Stimulated activated CD4-positive, alpha-beta T cell treated with anti-CD3 and anti-CD28 coated beads, Interleukin-1b, Interleukin-23, amount 100 ng/mL, for 1 hour (primary cell): ENCODE results near the gene ARID4A.
"Not testable (repeated sequence)": the region's sequence is repeated elsewhere in the genome, so short reads cannot be mapped to it uniquely, and the experiment has no call there.

Experiments
- DNase-seq, 2 donors: peaks; one replicate each; pipeline ENCODE4 v3.0.0-alpha.2; 2020; ENCODE audit warnings: low read depth in 2 of 2

The ARID4A gene

GRCh38 chr14:58353516-58354299 is 55.4 kb downstream of the ARID4A start:
- DNase-seq: no peak

DNA sequence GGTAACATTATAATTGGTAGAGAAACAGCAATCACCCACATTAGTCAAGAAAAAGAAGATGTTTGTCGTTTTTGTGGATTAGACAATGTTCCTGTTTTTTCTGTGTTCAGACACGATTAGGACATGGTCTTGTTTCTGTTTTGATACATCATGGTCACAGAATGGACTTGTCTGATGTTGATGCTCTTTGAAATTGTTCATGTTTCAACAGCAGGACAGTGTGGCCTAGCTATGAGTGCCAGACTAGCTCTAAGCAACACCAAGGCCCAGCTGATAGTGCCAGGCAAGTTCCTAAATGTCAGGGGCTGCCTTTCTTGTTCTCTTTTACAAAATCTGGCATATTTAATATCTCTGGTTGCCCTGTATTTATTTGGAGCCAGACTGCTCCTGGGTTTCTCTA is 56.5 kb downstream of the ARID4A start:
- DNase-seq: no peak

GRCh38 chr14:58356268-58356667 is 57.9 kb downstream of the ARID4A start:
- DNase-seq: no peak

- DNase-seq: not testable (repeated sequence)
These were observed 63.9 kb downstream of the ARID4A start for GRCh38 chr14:58362272-58362671.

DNA sequence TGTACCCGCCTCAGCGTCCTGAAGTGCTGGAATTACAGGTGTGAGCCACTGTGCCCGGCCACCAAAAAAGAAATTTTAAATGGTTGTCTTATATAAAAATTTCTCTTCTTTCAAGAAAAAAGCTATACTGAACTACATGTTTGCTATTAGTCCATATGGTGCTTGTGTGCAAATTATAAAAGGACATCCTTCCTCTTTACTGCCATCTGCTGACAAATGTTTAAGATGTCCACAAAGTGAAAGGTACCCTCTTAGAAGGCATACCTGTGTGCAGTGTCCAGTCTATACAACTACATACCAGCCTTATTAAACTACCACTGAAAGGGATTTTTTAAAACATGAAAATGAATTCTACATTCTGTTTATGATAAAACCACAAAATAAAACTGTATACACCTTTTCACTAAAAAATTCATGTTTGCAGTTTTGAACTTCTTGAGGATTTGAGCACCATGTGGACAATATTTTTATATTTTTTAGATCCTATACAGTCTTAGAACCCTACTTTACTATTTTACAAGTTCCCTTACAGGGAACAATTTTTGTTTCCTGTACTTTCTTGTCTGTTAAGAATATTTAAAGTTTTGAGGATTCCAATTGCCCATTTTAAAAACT is 64.5 kb downstream of the ARID4A start:
- no peak for DNase-seq

- DNase-seq: no peak
These were observed 66.0 kb downstream of the ARID4A start for GRCh38 chr14:58364316-58364715.

DNA sequence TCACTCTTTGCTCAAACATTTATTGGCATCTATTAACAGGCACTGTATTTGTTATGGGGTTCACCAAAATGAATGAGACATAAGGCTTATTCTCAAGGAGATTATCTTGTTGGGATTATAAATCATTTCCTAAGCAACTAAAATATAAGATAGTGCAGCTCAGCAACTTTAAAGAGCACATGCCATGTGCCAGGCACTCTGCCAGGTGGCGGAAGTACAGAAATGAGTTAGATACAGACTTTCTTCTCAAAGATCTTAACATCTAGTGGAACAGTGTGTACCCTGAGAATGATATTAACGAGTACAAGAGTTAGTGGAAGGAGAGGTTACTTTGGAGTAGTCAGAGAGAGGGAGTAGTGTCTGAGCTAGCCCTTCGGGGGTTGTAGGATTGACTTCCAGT is 68.9 kb downstream of the ARID4A start:
- DNase-seq: no peak

DNA sequence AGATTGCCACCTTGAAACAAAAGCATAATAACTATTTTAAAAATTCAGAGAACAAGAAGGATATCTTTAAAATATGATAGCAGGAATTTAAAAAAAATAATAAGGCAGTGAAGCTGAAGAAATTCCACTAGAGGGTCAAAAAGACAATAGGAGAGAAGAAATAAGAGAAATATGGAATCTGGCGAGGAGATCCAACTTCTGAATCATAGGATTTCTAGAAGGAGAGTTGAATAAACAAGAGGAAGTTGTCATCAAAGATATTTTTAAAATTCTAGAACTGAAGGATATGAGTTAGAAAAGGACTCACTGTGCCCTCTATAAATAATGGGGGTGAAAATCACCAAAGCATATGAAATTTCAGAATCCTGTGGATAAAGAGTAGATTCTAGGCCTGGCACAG is 70.6 kb downstream of the ARID4A start:
- DNase-seq: no peak

GRCh38 chr14:58376791-58377190 is 78.4 kb downstream of the ARID4A start:
- no peak for DNase-seq

DNA sequence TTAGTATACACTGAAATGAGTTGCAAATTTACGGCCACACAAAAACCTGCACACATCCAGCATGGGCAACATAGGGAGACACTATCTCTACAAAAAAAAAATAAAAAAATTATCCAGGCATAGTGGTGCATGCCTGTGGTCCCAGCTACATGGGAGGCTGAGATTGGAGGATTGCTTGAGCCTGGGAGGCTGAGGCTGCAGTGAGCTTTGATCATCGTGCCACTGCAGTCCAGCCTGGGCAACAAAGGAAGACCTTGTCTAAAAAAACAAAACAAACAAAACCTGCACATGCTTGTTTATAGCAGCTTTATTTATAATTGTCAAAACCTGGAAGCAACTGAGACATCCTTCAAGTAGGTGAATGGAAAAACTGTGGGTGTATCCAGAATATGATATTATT is 92.5 kb downstream of the ARID4A start:
- no peak for DNase-seq

- no peak for DNase-seq
These were observed 97.1 kb downstream of the ARID4A start for GRCh38 chr14:58395562-58395811.

- DNase-seq: peak; percentile 38 to 56
These were observed 97.7 kb downstream of the ARID4A start, which contains the start of gene TOMM20L for GRCh38 chr14:58395812-58396788. TOMM20L (plus strand) TSS chr14:58395930; CDS start chr14:58395958, 28 bp downstream.

DNA sequence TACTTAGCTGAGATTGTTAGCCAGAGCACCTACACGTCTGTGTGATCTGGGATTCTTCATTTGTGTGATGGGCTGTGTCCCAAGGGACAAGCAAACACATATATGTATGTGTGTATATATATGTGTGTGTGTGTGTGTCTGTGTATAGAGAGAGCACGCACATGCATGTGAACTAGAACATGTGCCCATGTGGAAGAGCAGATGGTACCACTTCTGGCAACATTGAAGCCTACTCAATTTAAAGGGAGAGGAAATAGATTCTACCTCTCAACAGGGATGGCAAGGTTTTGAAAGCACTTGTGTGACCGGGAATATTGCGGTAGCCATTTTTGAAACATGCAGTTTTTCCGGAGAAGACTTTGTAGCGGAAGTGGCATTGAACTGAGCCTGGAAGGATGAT is 98.8 kb downstream of the ARID4A start:
- no peak for DNase-seq

- DNase-seq: no peak
These were observed 100.1 kb downstream of the ARID4A start for GRCh38 chr14:58398495-58398894.

GRCh38 chr14:58398895-58399294 is 100.5 kb downstream of the ARID4A start:
- no peak for DNase-seq

- no peak for DNase-seq
These were observed 103.2 kb downstream of the ARID4A start for GRCh38 chr14:58401587-58401986.

GRCh38 chr14:58408681-58409215 is 110.4 kb downstream of the ARID4A start:
- no peak for DNase-seq

DNA sequence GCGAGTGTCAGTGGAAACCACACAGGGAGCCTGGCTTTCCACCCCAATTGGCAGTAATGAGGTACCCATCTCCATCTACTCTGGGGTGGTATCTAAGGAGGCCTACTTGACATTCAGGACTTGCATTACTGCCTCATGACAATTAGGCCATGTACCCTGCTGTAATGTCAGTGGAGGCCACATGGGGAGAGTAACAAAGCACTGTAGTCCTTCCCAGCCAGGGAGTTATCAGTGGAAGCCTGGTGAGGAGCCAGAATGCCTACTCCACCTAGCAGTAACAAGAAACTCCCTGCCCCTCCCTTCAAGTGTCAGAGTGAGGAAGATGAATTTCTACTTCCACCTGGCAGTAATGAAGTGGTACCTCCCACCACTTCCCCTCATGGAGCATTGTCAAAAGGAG is 116.5 kb downstream of the ARID4A start:
- DNase-seq: no peak

DNA sequence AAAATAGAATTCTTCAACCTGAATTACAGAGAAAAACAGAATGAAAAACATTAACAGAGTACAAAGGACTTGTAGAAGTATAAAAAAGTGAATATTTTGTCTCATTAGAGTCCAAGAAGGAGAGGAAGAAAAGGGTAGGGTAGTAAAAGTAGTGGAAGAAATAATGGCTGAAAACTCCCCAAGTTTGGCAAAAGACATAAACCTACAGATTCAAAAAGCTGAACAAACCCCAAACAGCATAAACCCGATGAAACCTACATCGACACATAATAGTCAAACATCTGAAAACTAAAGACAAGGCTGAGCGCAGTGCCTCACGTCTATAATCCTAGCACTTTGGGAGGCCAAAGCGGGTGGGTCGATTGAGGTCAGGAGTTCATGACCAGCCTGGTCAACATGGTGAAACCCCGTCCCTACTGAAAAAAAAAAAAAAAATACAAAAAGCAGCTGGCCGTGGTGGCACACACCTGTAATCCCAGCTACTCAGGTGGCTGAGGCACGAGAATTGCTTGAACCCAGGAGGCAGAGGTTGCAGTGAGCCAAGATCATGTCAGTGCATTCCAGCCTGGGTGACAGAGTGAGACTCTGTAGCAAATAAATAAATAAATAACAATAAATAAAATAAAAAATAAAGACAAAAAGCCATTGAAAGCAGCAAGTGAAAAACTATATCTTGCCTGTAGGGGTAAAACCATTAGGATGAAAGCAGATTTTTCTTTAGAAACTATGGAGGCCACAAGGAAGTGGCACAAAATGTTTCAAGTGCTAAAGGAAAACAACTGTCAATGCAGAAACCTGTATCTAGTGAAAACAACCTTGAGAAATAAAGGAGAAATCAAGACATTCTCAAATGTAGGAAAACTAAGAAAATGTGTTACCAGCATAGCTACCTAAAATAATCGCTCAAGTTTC is 117.5 kb downstream of the ARID4A start:
- no peak for DNase-seq

DNA sequence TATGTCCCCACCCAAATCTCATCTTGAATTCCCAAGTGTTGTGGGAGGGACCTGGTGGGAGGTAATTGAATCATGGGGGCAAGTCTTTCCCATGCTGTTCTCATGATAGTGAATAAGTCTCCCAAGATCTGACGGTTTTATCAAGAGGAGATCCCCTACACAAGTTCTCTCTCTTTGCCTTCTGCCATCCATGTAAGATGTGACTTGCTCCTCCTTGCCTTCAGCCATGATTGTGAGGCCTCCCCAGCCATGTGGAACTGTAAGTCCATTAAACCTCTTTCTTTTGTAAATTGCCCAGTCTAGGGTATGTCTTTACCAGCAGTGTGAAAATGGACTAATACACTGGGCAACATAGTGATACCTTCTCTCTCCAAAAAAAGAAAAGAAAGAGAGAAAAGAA is 118.6 kb downstream of the ARID4A start:
- not testable (repeated sequence) for DNase-seq
